HG02973 (cell line): ENCODE measurements around the gene B3GALT6.

Experiments
- ATAC-seq: cut with Tn5 transposase; IDR thresholded peaks from one replicate; pipeline ENCODE4 v1.9.1; 2021; ENCODE audit warnings: moderate library complexity; ENCODE audit not compliant: unreplicated experiment

B3GALT6 gene

GRCh38 chr1:1200876-1201810 lies 30.9 kb upstream of the B3GALT6 start:
- peak; percentile 24 for ATAC-seq

GRCh38 chr1:1202831-1203560 lies 29.0 kb upstream of the B3GALT6 start:
- ATAC-seq, result no peak

- ATAC-seq, result no peak
Observed at GRCh38 chr1:1203561-1204424, 28.2 kb upstream of the B3GALT6 start.

GRCh38 chr1:1204425-1204920 lies 27.6 kb upstream of the B3GALT6 start:
- no peak for ATAC-seq

DNA sequence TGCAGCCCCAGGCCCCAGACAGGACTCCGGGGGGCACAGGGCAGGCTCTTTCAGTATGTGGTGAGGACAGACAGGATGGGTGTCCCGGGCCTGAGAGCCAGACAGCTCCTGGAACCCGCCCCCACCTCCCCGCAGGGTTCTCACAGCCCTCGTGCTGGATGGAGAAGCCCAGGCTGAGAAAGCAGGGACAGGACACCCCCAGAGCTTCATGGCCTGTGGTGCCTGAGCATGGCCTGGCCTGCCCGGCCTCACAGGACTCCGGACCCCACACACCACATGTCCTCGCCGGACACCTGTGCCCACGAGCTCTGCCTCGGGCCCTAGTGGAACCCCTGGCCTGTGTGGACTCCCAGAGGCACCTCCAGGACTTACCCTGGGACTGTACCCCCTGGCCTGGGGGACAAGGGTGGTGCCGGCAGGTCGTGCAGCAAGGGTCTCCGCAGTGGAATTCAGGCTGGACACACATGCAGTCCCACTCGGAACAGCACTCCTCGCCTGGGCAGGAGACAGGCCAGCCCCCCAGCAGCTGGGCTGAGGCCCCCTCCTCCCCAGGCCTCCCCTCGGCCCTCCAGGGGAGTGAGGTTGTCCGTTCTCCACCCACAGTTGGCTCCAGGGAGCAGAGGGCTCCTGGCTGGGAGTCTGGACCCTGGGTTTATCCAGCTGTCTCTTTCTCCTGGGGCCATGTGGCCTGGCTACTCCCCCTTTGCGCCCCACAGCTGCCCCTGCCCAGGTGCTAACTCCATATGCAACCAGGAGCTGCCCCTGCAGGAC lies 26.9 kb upstream of the B3GALT6 start:
- ATAC-seq, result no peak

DNA sequence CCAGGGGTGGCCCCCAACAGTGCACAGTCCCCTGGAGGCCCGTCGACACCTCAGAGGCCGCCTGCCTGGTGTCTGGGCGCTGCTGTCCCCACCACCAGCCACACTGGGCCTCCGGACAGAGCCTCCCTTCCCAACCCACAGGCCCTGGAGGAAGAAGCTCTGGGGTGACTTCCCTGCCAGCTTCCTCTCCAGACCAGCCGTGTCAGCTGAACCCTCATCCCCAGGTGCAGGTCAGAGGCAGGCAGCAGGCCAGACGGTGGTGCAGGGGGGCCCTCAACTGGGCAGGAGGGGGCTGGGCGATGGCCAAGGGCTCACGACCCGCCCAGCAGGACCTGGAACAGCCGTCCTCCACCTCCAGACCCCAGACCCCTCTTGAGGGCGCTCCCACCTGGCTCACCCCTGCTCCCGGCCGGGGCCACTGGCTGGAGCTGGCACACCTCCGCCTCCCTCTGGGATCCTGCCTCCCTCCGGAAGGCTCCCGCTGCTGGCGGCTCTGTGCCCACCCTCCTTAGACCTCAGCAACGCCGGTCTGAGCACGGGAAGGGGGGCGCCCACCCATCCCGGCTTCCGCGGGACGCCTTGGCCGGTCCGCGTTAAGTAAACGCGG lies 26.2 kb upstream of the B3GALT6 start:
- no peak for ATAC-seq

DNA sequence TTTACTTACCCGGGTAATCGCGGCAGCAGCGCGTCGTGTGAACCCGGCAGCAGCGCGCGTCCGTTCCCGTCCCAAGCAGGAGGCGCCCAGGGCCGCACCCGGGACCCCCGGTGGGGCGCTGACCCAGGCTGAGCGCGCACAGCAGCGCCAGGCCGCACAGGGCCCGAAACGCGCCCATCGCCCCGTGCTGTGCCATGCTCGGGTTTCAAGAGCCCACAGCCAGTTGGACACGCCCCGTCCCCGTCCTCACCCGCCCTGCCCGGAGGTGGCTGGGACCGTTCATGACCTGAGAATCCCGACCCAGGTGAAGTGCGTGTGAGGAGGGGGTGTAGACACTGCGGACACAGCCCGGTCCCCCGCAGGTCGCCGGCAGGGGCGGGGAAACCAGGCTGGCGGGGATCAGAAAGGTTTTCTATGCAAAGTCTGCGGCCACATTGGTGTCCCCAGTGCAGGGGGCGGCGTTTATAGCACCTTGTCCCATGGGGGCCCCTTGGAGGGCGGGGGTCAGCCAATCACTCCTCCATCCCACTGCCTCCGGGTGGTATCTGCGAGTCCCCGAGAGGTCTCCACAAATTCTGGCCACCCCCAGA lies 25.6 kb upstream of the B3GALT6 start, which contains the start of gene TNFRSF18:
Gene TNFRSF18, minus strand, starts transcription at position 217 of the 590 bp plus-strand sequence. Its CDS starts 21 bp downstream, at position 196.
- ATAC-seq, result no peak

- no peak for ATAC-seq
Observed at GRCh38 chr1:1206966-1207531, 25.0 kb upstream of the B3GALT6 start.

DNA sequence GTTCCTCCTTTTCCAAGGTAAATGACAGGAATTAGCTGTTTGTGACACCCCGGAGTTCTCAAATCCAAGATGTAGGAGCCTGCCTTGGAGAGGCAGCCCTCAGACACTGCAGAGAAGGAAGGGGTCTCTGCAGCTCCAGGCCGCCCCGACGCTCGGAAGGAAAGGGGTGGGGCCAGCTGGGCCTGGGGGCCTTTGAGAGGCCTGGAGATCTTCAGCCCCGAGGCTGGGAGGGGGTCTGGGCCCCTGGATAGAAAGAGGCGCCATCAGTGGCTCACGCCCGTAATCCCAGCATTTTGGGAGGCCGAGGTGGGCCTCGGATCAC lies 24.5 kb upstream of the B3GALT6 start:
- no peak for ATAC-seq

DNA sequence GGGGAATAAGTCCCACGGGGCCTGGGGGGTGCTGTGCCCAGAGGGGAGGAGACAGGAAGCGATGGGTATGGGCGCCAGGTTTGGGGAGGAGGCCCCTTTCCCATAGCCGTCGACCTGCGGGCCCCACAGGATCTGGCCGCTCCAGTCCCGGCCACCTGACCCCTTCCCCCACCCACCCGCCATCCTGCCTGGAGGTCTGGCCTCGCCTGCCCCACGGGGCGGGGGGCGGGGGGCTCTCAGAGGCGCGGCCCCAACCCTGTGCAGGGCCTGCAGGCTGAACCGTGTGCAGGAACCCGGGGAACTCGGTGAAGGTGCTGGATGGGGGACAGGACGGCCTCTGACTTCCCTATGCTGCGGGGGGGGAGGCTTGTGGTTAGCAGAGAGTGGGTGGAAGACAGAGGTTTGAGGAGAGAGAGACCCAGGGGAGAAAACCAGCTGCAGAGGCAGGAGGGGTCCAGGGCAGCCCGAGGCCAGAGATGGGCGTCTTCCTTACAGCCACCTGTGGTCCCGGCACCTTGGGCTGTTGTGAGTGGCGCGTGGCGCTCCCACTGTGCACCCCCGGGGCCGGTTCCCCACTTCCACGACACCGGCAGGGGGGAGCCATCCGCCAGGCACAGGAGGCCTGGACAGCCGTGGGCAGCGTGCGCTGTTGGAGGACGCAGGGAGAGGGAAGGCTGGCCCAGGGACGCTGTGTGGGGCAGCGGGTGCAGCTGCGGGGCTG lies 23.2 kb upstream of the B3GALT6 start:
- no peak for ATAC-seq

GRCh38 chr1:1210726-1211540 lies 21.1 kb upstream of the B3GALT6 start:
- ATAC-seq, result no peak

DNA sequence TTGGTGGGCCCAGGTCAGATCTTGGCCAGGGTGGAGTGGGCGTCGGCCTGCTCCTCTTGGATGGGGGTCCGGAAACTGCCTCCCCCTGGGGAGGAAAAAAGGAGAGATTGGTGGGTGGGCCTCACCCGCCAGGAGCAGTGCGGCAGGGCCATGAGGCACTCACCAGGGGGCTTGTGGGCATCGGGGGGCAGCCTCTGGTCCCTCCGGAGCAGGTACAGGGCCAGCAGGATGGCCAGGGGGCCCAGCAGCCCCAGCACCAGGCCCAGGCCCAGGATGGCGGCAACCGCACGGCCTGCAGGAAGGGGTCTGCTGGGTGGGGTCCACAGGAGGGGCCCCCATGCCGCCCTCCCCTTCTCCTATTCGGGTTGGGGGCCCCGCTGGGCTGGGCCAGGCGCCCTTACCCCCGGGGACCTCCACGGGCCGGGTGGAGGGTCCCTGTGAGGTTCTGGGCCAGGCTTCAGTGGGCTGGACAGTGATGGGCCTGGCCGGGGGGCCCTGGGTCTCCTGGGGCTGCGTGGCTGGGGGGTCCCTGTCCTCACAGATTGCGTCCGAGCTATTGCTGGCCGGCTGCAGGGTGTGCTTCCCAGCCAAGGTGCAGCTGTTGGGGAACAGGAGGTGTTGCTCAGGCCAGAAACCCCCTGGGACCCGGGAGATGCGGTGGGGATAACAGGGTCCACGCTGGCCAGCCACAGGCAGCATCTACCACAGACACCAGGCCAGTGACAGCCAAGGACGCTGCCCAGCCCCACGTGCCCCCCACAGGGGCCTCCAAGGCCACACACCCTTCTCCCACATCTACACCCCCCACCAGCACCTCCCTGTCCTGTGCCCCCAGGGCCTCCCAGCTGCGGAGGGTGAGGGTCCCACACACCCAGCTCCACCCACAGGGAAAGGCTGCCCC lies 20.2 kb upstream of the B3GALT6 start:
- no peak for ATAC-seq

DNA sequence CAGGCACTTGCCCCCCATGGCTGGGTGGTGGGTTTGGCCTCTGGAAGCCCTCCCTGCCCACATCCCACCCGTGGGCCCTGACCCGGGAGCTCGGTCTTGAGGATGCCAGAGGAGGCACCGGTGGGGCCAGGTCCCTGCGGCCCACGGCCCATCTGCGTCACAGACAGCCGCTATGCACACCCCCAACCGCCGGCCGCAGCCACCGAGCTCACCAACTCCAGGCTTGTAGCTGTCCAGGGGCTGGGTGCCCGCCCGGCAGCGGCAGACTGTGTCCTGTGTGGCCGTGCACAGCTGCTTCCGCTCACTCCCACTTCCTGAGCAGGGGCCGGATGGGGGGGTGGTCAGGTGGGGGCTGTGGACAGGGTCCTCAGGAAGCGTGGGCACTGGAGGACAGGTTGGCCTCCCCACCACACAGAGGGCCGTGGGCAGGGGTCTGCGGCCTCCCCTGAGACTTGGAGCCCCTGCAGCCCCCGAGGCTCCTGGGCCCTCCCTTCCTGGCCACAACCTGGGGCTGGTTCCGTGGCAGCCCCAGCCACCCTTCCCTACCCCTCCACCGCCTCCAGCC lies 19.2 kb upstream of the B3GALT6 start:
- no peak for ATAC-seq

DNA sequence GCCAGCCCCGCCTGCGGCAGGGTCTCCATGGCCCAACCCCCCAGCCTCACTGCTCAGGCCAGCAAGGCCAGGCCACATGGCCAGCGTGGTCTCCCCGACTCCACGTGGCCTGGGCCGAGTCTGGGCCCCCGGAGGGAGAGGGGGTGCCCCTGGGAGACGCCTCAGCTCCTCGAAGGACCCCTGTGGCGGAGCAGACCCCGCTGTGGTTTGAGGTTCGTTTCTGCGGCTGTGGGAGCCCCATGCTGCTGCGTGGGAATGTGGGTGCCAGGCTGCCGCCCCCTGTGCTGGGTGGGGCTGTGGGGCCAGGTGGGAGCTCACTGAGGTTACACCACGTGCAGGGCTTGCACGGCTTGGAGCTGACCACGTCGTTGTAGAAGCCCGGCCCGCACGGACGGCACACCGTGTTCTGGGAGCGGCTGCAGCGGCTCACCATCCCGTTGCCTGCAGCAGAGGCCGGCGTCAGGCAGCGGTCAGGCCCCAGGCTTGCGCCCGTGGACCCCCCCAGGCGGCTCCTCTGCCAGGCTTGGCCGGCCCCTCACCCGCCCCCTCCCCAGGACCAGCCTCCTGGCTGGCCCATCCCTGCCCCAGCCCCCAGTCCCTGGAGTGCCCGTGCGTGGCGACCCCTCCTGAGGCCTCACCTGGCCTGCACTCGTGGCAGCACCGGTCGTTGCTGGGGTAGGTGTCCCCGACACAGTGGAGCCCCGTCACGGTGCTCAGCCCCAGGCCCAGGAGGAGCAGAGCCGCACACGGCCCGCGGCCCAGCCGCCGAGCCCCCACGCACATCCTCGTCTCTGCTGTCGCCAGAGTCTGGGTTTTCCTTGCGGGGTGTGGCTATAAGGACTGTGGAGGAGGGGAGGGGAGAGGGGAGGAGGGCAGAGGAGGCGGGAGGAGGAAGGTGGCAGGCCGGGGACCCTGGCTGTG lies 18.4 kb upstream of the B3GALT6 start, which contains the start of gene TNFRSF4:
Gene TNFRSF4, minus strand, starts transcription at position 809 of the 921 bp plus-strand sequence. Its CDS starts 26 bp downstream, at position 783.
- no peak for ATAC-seq

GRCh38 chr1:1215080-1215676 lies 16.9 kb upstream of the B3GALT6 start:
- ATAC-seq, result no peak
